MM.1S (cell line): Measurements from ENCODE around the gene CALY.

Experiments used
- CTCF ChIP-seq: fragments of 300-600 bp; sonication (generic); IDR thresholded peaks from 2 replicates; pipeline ENCODE4 v1.5.1; 2016; ENCODE audit warnings: antibody characterized with exemption, low read length, mixed read lengths
- EZH2 ChIP-seq: fragments of 300-600 bp; sonication (generic); optimal IDR thresholded peaks from 2 replicates; pipeline ENCODE3; 2017; ENCODE audit warnings: low read depth, mild to moderate bottlenecking, antibody characterized with exemption, low read length, mixed read lengths

DNA sequence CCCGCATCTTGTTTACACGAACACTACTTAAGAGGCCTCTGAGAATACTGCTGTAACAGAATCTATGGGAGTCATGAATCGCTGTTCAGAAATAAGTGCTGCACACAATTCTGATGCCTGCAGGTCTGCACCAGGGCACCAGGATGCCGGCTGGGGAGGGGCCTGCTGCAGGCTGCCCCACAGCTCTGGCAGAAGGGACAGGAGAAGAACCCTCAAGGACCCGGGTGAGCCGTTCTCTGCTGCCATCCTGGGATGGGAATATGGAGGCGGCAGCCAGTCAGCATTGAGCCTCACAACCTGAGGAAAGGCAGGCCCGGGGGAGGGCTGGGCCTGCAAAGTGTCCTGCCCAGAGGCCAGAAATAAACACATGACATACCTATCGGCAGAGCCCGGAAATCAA is 39.2 kb downstream of the CALY start:
- TF ChIP-seq EZH2 (no peak), CTCF (no peak)
